Hematopoietic multipotent progenitor cell (in vitro differentiated cells): ENCODE data around the gene GET3. TPM values are rescaled to one million over a fixed set of nuclear protein-coding genes. Genes with fewer than 3 reads are reported as not detected.

ENCODE experiments used
- DNase-seq, 3 donors: peaks; one replicate each; pipeline ENCODE4 v3.0.0-alpha.2; 2011 to 2015; ENCODE audit warnings: low read depth in 2 of 3, low spot score in 2 of 3
- total RNA-seq: library from RNA; depleted of rRNA; stranded (reverse); fragments of >200 nt; gene quantifications from one replicate; pipeline ENCODE4 v1.2.3, GENCODE V29; 2012

Gene GET3
- total RNA-seq, 1 donor: 106 TPM

GRCh38 chr19:12750851-12751250 lies 13.6 kb downstream of the GET3 start:
- DNase-seq: no peak

- DNase-seq: no peak
These were observed 14.3 kb downstream of the GET3 start, which contains the start of gene BEST2 for GRCh38 chr19:12751635-12752034. TSS of gene BEST2 (plus strand) at chr19:12751791. CDS start at chr19:12752593, 802 bp downstream.

GRCh38 chr19:12752056-12752781 lies 14.9 kb downstream of the GET3 start:
- DNase-seq: no peak

GRCh38 chr19:12754465-12755196 lies 17.3 kb downstream of the GET3 start:
- no peak for DNase-seq

GRCh38 chr19:12756150-12756883 lies 19.0 kb downstream of the GET3 start:
- no peak for DNase-seq

- peak in 2 of 3 donors; percentile 75 to 82 for DNase-seq
These were observed 20.4 kb downstream of the GET3 start for GRCh38 chr19:12757544-12758274.

GRCh38 chr19:12759686-12760085 lies 22.4 kb downstream of the GET3 start:
- DNase-seq: no peak

- DNase-seq: no peak
These were observed 25.8 kb downstream of the GET3 start for GRCh38 chr19:12763100-12763499.

- no peak for DNase-seq
These were observed 27.4 kb downstream of the GET3 start for GRCh38 chr19:12764698-12765097.

- DNase-seq: peak in 1 of 3 donors; percentile 73
These were observed 28.8 kb downstream of the GET3 start for GRCh38 chr19:12766051-12766521.

- DNase-seq: no peak
These were observed 29.9 kb downstream of the GET3 start for GRCh38 chr19:12767150-12767549.

GRCh38 chr19:12767666-12768065 lies 30.4 kb downstream of the GET3 start:
- no peak for DNase-seq

GRCh38 chr19:12769689-12770088 lies 32.4 kb downstream of the GET3 start:
- peak in 1 of 3 donors; percentile 44 for DNase-seq

GRCh38 chr19:12770922-12771321 lies 33.6 kb downstream of the GET3 start:
- no peak for DNase-seq

- no peak for DNase-seq
These were observed 35.0 kb downstream of the GET3 start for GRCh38 chr19:12772323-12772722.

GRCh38 chr19:12773571-12773970 lies 36.3 kb downstream of the GET3 start:
- DNase-seq: peak in 2 of 3 donors; percentile 46 to 51

GRCh38 chr19:12774588-12775555 lies 37.6 kb downstream of the GET3 start, which contains the start of gene HOOK2:
TSS of gene HOOK2 (minus strand) at chr19:12775552. CDS start at chr19:12775449, 103 bp downstream.
- DNase-seq: no peak

- DNase-seq: peak in 2 of 3 donors; percentile 75 to 80
These were observed 40.1 kb downstream of the GET3 start for GRCh38 chr19:12777217-12778016.
